Coronary artery (tissue), 2 donors: Measurements from ENCODE around the gene MYOT.
A peak's percentile ranks its signal among the peaks of the same experiment; 100 is the strongest.

Source experiments
- DNase-seq: peaks from one replicate; pipeline ENCODE4 v3.0.0-alpha.2; 2017; ENCODE audit warnings: low spot score
- H3K27ac ChIP-seq, 2 donors: fragments of 200-600 bp; sonication (generic); one replicate each; pipeline ENCODE4 v1.5.1; 2016 to 2019
- H3K4me3 ChIP-seq: fragments of 200-600 bp; sonication (generic); 2 replicates; pipeline ENCODE4 v1.5.1; 2016; ENCODE audit warnings: mild to moderate bottlenecking, moderate library complexity
- CTCF ChIP-seq: fragments of 200-600 bp; sonication (generic); IDR thresholded peaks from one replicate; pipeline ENCODE4 v1.5.1; 2019; ENCODE audit warnings: antibody characterized with exemption

The MYOT gene

GRCh38 chr5:137867664-137868063 lies at the start of gene MYOT:
Gene MYOT, plus strand, starts transcription at chr5:137867860. Its CDS starts 2,792 bp downstream, at chr5:137870652.
- no peak within 1 kb of the TSS for H3K27ac ChIP-seq
- no peak for DNase-seq
- TF ChIP-seq CTCF: no peak
- H3K4me3 ChIP-seq: no peak within 1 kb of the TSS

GRCh38 chr5:137819766-137820165 lies 47.9 kb upstream of the MYOT start:
- no peak for TF ChIP-seq CTCF
- DNase-seq: no peak
- Histone ChIP-seq H3K4me3 (no peak overlapping the region), H3K27ac (no peak overlapping the region)

- Histone ChIP-seq H3K27ac (peak overlapping the region in 1 of 2 donors; percentile 18), H3K4me3 (no peak overlapping the region)
- no peak for DNase-seq
- TF ChIP-seq CTCF: no peak
Observed at GRCh38 chr5:137822158-137822764, 45.4 kb upstream of the MYOT start.

GRCh38 chr5:137822984-137823383 lies 44.7 kb upstream of the MYOT start:
- DNase-seq: no peak
- no peak for TF ChIP-seq CTCF
- Histone ChIP-seq H3K4me3 (no peak overlapping the region), H3K27ac (peak overlapping the region in 1 of 2 donors; percentile 18)

GRCh38 chr5:137825165-137825564 lies 42.5 kb upstream of the MYOT start:
- Histone ChIP-seq H3K4me3 (no peak overlapping the region), H3K27ac (no peak overlapping the region)
- no peak for TF ChIP-seq CTCF
- DNase-seq: no peak

- no peak for DNase-seq
- Histone ChIP-seq H3K4me3 (no peak overlapping the region), H3K27ac (no peak overlapping the region)
- no peak for TF ChIP-seq CTCF
Observed at GRCh38 chr5:137826067-137826466, 41.6 kb upstream of the MYOT start.

GRCh38 chr5:137828180-137828579 lies 39.5 kb upstream of the MYOT start:
- no peak for DNase-seq
- TF ChIP-seq CTCF: no peak
- Histone ChIP-seq H3K27ac (peak overlapping the region in 1 of 2 donors; percentile 68), H3K4me3 (no peak overlapping the region)
